ENCODE results near the gene CCDC154.
"Not testable (repeated sequence)": the region's sequence is repeated elsewhere in the genome, so short reads cannot be mapped to it uniquely, and the experiment has no call there.

Gene CCDC154

DNA sequence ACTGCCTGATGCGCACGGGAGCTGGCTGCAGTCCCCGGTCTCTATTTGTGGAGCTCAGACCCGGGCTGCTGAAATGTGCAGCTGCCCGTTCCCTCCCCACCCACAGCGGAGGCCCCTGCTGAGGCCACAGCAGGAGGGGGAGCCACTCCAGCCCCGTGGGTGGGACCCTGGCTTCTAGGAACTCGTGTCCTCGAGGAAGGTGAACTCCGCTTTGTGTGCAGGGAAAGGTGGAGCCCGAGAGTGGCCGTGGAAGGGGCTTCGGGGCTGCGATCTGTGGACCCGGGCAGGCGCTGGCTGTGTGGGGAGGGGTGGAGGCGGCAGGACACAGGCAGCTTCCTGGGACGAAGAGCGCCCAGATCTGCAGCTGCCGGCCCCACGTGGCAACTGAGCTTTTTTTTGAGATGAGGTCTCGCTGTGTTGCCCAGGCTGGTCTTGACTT, 2.9 kb downstream of the CCDC154 start:
- no peak overlapping the region for H3K4me3 ChIP-seq (ENCODE audit: low read depth, low read length)

GRCh38 chr16:1439699-1440074, 4.7 kb downstream of the CCDC154 start:
- not testable (repeated sequence) for DNase-seq (ENCODE audit: low read depth); H3K4me3 ChIP-seq (ENCODE audit: low read depth, low read length)

More for the DNA sequence above, 2.9 kb downstream of the CCDC154 start:
- no peak for DNase-seq (ENCODE audit: low read depth)

- no peak for DNase-seq (ENCODE audit: low read depth)
- no peak overlapping the region for H3K4me3 ChIP-seq (ENCODE audit: low read depth, low read length)
Observed at GRCh38 chr16:1439058-1439698, 5.2 kb downstream of the CCDC154 start.

DNA sequence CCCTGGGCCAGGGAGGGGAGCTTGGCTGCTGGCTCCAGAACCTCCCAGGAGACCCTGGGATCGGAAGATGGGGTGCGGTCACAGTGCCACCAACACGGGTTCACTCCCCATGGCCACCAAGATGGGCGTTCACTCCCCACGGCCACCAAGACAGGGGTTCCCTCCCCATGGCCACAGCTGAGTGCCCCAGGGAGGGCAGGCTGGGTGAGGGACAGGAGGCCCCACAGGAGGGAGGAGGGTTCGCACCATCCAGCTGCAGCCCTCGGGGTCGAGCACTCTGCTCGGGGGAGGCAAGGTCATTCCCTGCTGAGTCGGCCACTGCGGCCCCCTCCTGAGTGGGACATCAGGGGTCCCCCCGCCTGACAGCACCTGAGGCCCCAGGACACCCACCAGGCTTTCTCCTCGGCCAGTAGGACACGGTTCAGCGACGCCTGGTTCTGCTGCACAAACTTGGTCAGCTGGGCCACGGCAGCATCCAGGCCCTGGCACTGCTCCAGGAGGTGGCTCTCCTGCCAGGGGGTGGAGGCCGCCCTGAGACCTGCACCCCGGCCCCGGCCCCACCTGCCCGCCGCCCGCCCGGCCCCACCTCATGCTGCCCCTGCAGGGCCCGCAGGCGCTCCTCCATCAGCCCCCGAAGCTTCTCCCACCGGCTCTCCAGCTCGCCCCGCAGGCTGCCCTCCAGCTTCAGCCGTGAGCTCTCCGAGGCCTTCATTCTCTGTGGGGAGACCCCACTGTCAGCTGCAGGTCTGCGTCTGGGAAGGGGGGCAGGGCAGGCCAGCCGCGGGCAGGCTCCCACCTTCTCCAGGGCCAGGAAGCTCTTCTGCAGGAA, 5.9 kb downstream of the CCDC154 start:
- DNase-seq (ENCODE audit: low read depth): no peak
- H3K4me3 ChIP-seq (ENCODE audit: low read depth, low read length): no peak overlapping the region

DNA sequence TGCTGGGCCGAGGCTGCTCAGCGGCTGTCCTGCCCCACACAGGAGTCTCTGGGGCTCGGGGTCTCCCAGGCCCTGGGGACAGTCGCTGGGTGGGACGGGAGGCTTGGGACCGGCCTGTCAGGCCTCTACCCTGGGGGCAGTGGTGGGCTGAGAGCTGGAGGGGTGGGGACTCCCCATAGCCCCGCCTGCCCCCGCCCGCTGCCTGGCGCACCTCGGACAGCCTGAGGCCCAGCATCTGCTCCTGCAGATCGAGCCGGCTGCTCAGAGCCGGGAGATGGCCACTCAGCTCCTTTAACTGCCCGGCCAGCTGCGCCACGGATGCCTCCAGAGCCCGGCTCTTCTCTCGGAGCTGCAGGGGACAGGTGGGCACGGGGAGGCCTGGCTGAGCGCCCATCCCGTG, 6.8 kb downstream of the CCDC154 start:
- DNase-seq (ENCODE audit: low read depth): no peak
- H3K4me3 ChIP-seq (ENCODE audit: low read depth, low read length): no peak overlapping the region

DNA sequence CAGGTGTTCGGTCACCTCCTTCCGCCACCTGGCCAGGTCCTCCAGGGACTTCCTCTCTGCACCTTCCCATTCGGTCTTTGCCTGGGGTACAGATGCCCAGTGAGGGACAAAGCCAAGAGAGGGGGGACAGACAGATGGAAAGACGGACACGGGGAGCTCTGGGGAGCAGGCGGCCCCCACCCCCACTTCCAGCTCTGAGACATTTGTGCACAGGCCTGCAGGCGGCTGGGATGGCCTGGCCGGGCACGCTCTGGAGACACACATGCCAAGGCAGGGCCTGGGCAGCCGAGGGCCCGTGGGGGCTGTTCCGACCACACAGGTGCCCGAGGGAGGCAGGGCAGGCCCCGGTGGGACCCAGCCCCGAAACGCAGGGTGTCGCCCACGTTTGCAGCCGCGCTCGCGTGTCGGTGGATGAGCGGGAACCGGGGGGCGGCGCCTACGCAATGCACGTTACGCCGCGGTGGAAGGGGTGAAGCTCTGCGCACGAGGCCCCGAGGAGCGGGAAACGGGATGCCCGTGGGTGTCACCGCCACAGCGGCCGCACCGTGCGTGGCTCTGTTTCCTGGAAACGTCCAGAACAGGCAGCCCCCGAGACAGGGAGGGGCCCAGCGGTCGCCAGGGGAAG, 7.5 kb downstream of the CCDC154 start:
- H3K4me3 ChIP-seq (ENCODE audit: low read depth, low read length): no peak overlapping the region
- no peak for DNase-seq (ENCODE audit: low read depth)

- no peak for DNase-seq (ENCODE audit: low read depth)
- H3K4me3 ChIP-seq (ENCODE audit: low read depth, low read length): no peak overlapping the region
Observed at GRCh38 chr16:1435921-1436697, 8.2 kb downstream of the CCDC154 start.

- no peak overlapping the region for H3K4me3 ChIP-seq (ENCODE audit: low read depth, low read length)
- no peak for DNase-seq (ENCODE audit: low read depth)
Observed at GRCh38 chr16:1434644-1435592, 9.4 kb downstream of the CCDC154 start.

GRCh38 chr16:1433756-1434155, 10.6 kb downstream of the CCDC154 start:
- DNase-seq (ENCODE audit: low read depth): no peak
- no peak overlapping the region for H3K4me3 ChIP-seq (ENCODE audit: low read depth, low read length)

- no peak overlapping the region for H3K4me3 ChIP-seq (ENCODE audit: low read depth, low read length)
- no peak for DNase-seq (ENCODE audit: low read depth)
Observed at GRCh38 chr16:1433263-1433560, 11.1 kb downstream of the CCDC154 start.

DNA sequence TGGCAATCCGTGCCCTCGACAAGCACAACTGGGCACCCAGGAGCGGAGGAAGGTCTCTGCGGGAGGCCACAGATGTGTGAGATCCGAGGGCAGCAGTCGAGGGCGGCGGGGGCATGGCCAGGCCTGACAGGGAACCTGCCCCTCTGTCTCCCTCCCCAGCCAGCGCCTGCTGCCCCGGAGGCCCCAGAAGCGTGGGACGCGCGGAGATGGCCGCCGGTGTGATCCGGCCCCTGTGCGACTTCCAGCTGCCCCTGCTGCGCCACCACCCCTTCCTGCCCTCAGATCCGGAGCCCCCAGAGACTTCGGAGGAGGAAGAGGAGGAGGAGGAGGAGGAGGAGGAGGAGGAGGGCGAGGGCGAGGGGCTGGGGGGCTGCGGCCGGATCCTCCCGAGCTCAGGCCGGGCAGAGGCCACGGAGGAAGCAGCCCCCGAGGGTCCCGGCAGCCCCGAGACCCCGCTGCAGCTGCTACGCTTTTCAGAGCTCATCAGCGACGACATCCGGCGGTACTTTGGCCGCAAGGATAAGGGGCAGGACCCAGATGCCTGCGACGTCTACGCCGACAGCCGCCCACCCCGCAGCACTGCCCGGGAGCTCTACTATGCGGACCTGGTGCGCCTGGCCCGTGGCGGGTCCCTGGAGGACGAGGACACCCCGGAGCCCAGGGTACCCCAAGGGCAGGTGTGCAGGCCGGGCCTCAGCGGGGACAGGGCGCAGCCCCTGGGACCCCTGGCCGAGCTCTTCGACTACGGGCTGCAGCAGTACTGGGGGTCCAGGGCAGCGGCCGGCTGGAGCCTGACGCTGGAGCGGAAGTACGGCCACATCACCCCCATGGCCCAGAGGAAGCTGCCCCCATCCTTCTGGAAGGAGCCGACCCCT, 11.7 kb downstream of the CCDC154 start:
- no peak overlapping the region for H3K4me3 ChIP-seq (ENCODE audit: low read depth, low read length)
- DNase-seq (ENCODE audit: low read depth): no peak

DNA sequence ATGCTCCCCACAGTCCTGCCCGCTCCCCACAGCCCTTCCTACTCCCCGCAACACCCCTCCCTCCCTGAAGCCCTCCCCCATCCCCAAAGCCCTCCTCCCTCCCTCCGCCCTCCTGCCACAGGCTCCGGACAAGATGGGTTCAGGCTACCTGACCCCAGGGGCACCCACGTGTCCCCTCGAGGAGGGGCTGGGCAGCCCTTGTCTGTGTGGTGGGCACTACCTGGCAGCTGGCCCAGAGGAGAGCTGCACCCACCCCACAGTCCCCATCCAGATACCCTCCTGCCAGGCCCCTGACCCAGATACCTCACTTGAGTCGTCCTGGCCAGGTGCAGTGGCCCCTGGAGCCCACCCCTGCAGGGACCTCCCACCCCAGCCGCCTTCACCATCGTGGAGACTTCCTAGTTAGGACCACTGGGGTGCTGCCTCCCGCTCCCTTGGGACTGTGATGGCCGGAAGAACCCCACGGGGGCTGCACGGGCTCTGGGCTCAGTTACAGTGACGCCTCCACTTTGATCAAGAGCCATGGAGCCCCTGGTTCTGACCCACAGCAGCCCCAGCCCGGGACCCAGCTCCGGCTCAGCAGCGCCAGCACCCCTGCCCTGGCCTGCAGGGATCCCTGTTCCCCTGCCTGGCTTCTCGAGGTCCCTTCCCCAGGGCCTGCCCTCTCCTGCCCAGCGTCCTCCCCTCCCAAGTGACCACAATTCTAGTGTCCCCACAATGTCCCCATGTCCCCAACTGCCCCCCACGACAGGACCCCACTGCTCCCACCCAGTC, 12.7 kb downstream of the CCDC154 start:
- DNase-seq (ENCODE audit: low read depth): no peak
- H3K4me3 ChIP-seq (ENCODE audit: low read depth, low read length): no peak overlapping the region

DNA sequence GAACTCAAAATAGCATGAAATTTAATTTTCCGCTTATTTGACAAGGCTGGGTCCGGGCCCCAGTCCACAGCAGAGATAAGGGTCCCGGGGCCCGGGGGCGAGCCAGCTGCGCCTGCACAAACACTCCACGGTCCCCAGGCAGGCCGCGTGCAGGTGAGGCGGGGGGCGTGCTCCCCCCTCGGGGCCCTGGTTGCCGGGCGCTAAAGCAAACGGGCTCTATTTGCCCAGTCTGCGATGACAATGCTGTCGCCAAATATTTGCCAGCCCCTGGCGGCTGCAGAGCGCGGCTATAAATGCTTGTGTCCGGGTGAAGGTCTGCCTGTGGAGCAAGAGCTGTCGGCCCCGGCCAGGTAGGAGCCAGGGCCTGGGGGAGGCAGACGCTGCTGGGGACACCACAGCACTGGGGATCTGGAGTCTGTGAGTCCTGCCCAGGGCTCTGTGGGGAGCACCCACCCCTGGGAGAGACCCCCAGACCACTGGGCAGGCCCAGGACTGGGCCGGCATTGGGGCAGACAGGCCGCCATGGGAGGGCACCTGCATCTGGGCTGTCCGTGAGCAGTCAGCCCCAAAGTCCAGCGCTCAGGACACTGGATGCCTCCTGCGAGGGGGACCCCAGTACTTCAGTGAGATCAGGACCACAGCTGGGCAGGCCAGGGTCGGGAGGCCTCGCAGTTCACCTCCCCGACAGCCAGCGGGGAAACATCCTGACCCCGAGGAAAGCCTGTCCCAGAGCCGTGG, 13.4 kb downstream of the CCDC154 start, which contains the start of gene PERCC1:
Gene PERCC1, plus strand, starts transcription at position 320 of the 738 bp plus-strand sequence. CDS start 1,516 bp downstream, outside the sequence.
- DNase-seq (ENCODE audit: low read depth): no peak
- H3K4me3 ChIP-seq (ENCODE audit: low read depth, low read length): no peak within 1 kb of the TSS

- no peak for DNase-seq (ENCODE audit: low read depth)
- H3K4me3 ChIP-seq (ENCODE audit: low read depth, low read length): no peak overlapping the region
Observed at GRCh38 chr16:1430214-1430758, 14.1 kb downstream of the CCDC154 start.

GRCh38 chr16:1429631-1430030, 14.7 kb downstream of the CCDC154 start:
- no peak for DNase-seq (ENCODE audit: low read depth)
- H3K4me3 ChIP-seq (ENCODE audit: low read depth, low read length): no peak overlapping the region

DNA sequence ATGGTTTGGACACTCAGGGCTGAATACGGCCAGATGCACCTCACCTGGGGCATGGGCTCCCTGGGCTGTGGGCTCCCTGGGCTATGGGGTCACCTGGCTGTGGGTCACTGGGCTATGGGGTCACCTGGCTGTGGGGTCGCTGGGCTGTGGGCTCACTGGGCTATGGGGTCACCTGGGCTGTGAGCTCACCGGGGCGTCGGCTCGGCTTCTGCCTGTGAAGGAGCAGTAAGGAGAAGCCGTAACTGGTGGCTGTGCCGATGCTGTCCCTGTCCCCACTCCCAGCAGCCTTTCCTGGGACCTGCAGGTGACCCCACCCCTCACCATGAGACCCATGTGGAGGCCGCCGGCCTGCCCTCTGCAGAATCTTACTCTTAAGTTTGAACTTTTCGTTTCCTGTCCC, 15.3 kb downstream of the CCDC154 start:
- no peak overlapping the region for H3K4me3 ChIP-seq (ENCODE audit: low read depth, low read length)
- no peak for DNase-seq (ENCODE audit: low read depth)

Data from skeletal muscle cell (primary cell).